ENCODE data around the gene PLAC1. TPM values are rescaled to one million over a fixed set of nuclear protein-coding genes. Genes with fewer than 3 reads are reported as not detected.

PLAC1 gene
- total RNA-seq, 4 donors from 2014 or later = not detected

DNA sequence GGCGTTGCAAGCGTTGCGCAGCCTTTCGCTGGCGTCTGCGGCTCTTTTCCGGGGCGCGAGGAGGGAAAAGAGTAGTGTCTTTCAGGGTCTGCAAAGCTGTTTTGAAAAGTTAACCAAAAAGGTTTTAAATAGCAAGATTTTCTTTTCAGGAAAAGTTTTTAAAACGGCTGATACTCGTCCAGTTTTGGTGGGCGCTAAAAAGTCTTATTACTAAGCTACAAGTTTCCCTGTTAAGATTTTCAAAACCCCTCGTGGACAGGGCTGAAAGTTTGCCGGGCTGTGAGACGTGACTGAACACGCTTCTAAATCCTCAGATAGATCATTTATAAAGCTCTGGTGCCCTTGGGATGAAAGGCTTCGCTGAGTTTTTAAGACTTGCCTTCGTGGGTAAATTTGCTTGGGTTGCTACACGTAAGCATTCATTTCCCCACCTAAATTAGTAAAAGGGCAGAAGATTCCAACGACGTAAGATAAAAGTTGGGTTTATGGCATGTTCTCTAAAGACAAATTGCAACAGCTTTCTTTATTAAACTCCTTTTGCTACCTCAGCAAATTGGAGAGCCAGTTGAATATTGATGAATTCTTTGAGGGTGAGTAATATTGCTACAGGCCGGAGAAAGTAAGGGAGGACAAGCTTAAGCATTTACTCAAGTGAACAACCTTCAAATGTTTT is 106.8 kb downstream of the PLAC1 start:
- Histone ChIP-seq H3K27ac (no peak overlapping the region), H3K27me3 (peaks cover 52% of the 10 kb centered on the region), H3K9me3 (no peaks in the 10 kb centered on the region), H3K4me3 (peak overlapping the region; percentile 52), H3K4me1 (peaks cover 18% of the 10 kb centered on the region), H3K36me3 (no peaks in the 10 kb centered on the region)
- TF ChIP-seq POLR2A (IDR thresholded peaks at IDR 0.05) = no peak
- TF ChIP-seq, protein P1, sequence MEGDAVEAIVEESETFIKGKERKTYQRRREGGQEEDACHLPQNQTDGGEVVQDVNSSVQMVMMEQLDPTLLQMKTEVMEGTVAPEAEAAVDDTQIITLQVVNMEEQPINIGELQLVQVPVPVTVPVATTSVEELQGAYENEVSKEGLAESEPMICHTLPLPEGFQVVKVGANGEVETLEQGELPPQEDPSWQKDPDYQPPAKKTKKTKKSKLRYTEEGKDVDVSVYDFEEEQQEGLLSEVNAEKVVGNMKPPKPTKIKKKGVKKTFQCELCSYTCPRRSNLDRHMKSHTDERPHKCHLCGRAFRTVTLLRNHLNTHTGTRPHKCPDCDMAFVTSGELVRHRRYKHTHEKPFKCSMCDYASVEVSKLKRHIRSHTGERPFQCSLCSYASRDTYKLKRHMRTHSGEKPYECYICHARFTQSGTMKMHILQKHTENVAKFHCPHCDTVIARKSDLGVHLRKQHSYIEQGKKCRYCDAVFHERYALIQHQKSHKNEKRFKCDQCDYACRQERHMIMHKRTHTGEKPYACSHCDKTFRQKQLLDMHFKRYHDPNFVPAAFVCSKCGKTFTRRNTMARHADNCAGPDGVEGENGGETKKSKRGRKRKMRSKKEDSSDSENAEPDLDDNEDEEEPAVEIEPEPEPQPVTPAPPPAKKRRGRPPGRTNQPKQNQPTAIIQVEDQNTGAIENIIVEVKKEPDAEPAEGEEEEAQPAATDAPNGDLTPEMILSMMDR (IDR thresholded peaks at IDR 0.05) = no peak
- no peak for TF ChIP-seq POLR2AphosphoS5 (IDR thresholded peaks at IDR 0.05)
- no peak for TF ChIP-seq EP300 (IDR thresholded peaks at IDR 0.05)
- no peak for DNase-seq (ENCODE audit: low spot score in 2 of 2)
- 48% methylated on average over 22 of the region's 22 CpGs for WGBS

DNA sequence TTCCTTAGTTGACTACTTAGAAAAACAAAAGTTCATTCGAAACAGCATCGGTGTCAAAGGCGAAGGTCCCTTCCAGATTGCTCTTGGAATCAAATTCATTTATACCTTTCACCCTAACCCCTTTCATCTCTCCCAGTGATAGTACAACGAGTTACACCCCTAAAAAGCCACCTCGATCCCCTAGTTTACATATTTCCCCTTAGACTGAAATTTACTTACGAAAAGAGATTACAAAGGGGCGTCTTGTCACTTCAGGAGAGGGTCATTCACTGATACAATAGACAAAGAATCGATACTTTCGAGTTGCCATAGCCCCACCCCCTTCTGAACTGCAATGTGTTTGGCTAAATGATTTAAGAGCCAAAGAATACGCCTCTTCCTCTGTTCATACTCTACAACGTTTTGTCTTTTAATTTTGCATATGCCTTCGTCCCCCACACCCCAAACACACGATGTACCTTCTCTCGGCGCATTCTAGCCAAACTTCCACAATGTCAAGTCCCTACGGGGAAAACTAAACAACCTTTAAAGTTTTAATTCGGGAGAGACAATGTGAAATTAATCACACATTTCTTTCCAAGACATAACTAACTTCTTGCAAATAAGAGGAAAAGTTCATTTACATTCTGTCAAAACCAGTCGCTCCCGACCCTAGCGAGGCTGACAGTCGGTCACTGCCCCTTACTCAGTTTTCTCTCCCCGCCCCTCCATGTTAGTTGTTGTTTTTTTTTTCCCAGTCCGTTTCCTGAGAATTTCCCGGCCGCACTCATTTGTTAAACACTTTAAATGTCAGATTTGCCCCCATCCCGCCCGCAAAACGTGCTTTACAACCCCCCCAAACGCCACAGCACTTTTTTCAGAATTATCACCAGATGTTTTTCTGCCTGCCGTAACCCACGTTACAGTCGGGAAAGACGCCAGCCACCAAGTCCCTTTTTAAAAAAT is 109.7 kb downstream of the PLAC1 start:
- Histone ChIP-seq H3K4me1 (peaks cover 25% of the 10 kb centered on the region), H3K36me3 (no peaks in the 10 kb centered on the region), H3K4me3 (peak overlapping the region; percentile 52), H3K27me3 (peaks cover 79% of the 10 kb centered on the region), H3K9me3 (no peaks in the 10 kb centered on the region), H3K27ac (peak overlapping the region; percentile 73)
- WGBS = 33% methylated on average over 33 of the region's 33 CpGs
- no peak for DNase-seq (ENCODE audit: low spot score in 2 of 2)
- TF ChIP-seq POLR2A (IDR thresholded peaks at IDR 0.05) (no peak), POLR2AphosphoS5 (IDR thresholded peaks at IDR 0.05) (no peak), EP300 (IDR thresholded peaks at IDR 0.05) (no peak)
- TF ChIP-seq, protein P1 (IDR thresholded peaks at IDR 0.05) = no peak

DNA sequence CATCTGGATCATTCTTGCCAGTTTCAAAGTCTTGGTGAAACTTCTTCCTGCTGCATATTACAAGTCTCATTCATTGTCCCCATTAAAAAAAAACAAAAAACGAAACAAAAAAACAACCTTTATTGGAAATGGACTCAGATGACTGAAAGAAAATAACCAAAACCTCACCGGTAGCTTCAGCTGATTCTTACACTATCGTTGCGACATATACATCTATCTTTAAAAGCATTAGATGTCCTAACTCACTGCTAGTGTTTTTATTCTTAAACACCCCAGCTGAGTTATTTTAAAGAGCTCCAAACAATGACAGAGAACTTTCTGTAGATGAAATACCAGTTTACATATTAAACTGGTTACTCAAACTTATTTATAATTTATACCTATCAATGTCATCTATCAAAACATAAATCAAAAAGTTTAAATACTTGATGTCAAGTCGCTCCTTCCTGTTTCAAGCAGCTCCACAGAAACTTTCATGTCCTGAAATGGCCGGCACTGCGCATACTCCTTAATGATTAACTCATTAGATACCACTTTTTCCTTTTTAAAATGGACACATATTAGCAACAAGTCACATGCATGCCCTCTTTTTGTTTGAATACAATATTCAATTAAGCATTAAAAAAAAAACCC is 111.1 kb downstream of the PLAC1 start:
- no peak for DNase-seq (ENCODE audit: low spot score in 2 of 2)
- Histone ChIP-seq H3K36me3 (no peaks in the 10 kb centered on the region), H3K9me3 (no peaks in the 10 kb centered on the region), H3K27ac (no peak overlapping the region), H3K4me3 (no peak overlapping the region), H3K27me3 (peaks cover 72% of the 10 kb centered on the region), H3K4me1 (peaks cover 25% of the 10 kb centered on the region)
- 64% methylated on average over 7 of the region's 7 CpGs for WGBS
- TF ChIP-seq POLR2A (IDR thresholded peaks at IDR 0.05) (no peak), EP300 (IDR thresholded peaks at IDR 0.05) (no peak), POLR2AphosphoS5 (IDR thresholded peaks at IDR 0.05) (no peak)
- TF ChIP-seq, protein P1 (IDR thresholded peaks at IDR 0.05) = no peak

DNA sequence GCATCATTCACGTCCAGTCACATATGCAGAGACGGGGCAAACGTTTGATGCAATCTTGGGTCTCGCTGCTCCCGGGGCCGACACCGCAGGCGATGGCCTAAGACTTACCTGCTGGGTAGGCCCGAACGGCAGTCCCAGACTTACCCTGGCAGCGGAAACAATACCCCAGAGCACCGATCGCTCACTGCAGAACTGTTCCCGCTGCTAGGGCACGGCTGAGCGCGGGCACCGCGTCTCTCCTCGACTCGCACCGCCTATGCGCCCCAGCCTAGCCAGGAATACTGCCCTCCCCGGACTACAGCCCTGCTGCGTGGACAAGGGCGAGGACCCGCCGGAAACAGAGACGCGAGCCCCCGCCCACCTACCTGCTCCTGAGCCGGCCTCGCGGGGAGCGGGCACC is 112.1 kb downstream of the PLAC1 start:
- WGBS = 76% methylated on average over 13 of the region's 35 CpGs
- Histone ChIP-seq H3K9me3 (no peaks in the 10 kb centered on the region), H3K36me3 (no peaks in the 10 kb centered on the region), H3K4me3 (no peak overlapping the region), H3K27me3 (peaks cover 64% of the 10 kb centered on the region), H3K4me1 (peaks cover 23% of the 10 kb centered on the region), H3K27ac (no peak overlapping the region)
- TF ChIP-seq, protein P1 (IDR thresholded peaks at IDR 0.05) = no peak
- TF ChIP-seq EP300 (IDR thresholded peaks at IDR 0.05) (no peak), POLR2AphosphoS5 (IDR thresholded peaks at IDR 0.05) (no peak), POLR2A (IDR thresholded peaks at IDR 0.05) (no peak)
- DNase-seq (ENCODE audit: low spot score in 2 of 2) = no peak
